Measurements from ENCODE around the gene GLIS1.

DNA sequence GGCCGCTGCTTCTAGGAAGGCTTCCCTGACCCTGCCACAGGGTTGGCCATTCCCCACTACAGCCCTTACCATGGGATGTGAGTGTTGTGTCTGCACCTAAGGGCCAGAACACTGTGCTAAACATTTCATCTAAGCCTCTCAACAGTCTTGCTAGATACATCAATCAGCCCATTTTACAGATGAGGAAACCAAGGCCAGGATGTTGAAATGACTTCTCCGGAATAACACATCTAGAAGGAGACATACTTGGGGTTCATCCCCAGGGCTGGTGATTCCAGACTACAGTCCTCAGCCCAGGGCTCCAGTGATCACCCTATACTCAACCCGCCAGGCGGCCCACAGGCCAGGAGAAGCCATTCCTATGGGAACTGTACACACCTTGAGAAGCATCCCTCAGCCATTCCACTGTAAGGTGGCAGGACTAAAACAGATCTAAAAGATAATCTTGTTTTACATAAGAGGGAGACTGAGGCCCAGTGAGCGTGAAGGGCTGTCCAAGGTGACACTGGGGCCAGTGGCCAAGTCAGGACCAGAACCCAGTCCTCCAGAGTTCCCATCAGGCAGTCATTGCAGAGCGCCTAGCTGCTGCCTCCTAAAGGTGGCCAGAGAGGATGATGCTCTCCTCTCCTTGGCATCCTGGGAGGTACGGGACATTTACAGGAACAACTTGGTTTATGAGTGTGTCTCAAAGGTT is 119.5 kb downstream of the GLIS1 start:
- TF ChIP-seq, protein P1, sequence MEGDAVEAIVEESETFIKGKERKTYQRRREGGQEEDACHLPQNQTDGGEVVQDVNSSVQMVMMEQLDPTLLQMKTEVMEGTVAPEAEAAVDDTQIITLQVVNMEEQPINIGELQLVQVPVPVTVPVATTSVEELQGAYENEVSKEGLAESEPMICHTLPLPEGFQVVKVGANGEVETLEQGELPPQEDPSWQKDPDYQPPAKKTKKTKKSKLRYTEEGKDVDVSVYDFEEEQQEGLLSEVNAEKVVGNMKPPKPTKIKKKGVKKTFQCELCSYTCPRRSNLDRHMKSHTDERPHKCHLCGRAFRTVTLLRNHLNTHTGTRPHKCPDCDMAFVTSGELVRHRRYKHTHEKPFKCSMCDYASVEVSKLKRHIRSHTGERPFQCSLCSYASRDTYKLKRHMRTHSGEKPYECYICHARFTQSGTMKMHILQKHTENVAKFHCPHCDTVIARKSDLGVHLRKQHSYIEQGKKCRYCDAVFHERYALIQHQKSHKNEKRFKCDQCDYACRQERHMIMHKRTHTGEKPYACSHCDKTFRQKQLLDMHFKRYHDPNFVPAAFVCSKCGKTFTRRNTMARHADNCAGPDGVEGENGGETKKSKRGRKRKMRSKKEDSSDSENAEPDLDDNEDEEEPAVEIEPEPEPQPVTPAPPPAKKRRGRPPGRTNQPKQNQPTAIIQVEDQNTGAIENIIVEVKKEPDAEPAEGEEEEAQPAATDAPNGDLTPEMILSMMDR (IDR thresholded peaks at IDR 0.05) = no peak
- no peak for TF ChIP-seq POLR2A (IDR thresholded peaks at IDR 0.05)

Measured in lower leg skin (tissue), 3 donors.